IMR-90 (cell line): Measurements from ENCODE around the gene NGEF.

ENCODE experiments used
- BHLHE40 ChIP-seq: fragments of 150-350 bp; IDR thresholded peaks from 2 replicates; pipeline ENCODE4 v1.6.1; 2016; ENCODE audit warnings: mild to moderate bottlenecking, low read depth, low read length
- CTCF ChIP-seq: conservative IDR thresholded peaks from 2 replicates; pipeline ENCODE4 v1.5.1; 2012; ENCODE audit warnings: mild to moderate bottlenecking, low read depth, low read length, improper control_type of control experiment
- FOS ChIP-seq: fragments of 150-350 bp; IDR thresholded peaks from 2 replicates; pipeline ENCODE4 v1.6.1; 2016; ENCODE audit warnings: low read depth, low read length
- MAFK ChIP-seq: IDR thresholded peaks from 2 replicates; pipeline ENCODE4 v1.6.1; 2012; ENCODE audit warnings: low read depth, low read length, improper control_type of control experiment
- MAZ ChIP-seq: IDR thresholded peaks from 2 replicates; pipeline ENCODE4 v1.6.1; 2012; ENCODE audit warnings: low read depth, mild to moderate bottlenecking, low read length, improper control_type of control experiment, moderate library complexity, borderline replicate concordance
- MXI1 ChIP-seq: IDR thresholded peaks from 2 replicates; pipeline ENCODE4 v1.6.1; 2012; ENCODE audit warnings: low read depth, mild to moderate bottlenecking, low read length, moderate library complexity, borderline replicate concordance
- POLR2A ChIP-seq: IDR thresholded peaks from 2 replicates; pipeline ENCODE4 v1.6.1; 2012; ENCODE audit warnings: mild to moderate bottlenecking, low read depth, low read length
- RAD21 ChIP-seq: IDR thresholded peaks from 2 replicates; pipeline ENCODE4 v1.6.1; 2012; ENCODE audit warnings: low read length, improper control_type of control experiment
- RCOR1 ChIP-seq: IDR thresholded peaks from 2 replicates; pipeline ENCODE4 v1.6.1; 2012; ENCODE audit warnings: mild to moderate bottlenecking, low read length, improper control_type of control experiment; ENCODE audit not compliant: insufficient replicate concordance
- RFX5 ChIP-seq: IDR thresholded peaks from 2 replicates; pipeline ENCODE4 v1.8.0; 2012; ENCODE audit warnings: low read depth, mild to moderate bottlenecking, low read length, moderate library complexity
- SMC3 ChIP-seq: fragments of 150-350 bp; IDR thresholded peaks from 2 replicates; pipeline ENCODE4 v1.6.1; 2016; ENCODE audit warnings: low read depth, mild to moderate bottlenecking, antibody characterized with exemption, low read length, moderate library complexity
- USF2 ChIP-seq: fragments of 150-350 bp; IDR thresholded peaks from 2 replicates; pipeline ENCODE4 v1.6.1; 2017; ENCODE audit warnings: mild to moderate bottlenecking, antibody characterized with exemption, low read length, low read depth

GRCh38 chr2:232871835-232872736, 141.0 kb downstream of the NGEF start:
- TF ChIP-seq CTCF, result no peak
- no peak for TF ChIP-seq POLR2A
- TF ChIP-seq MAZ, result no peak
- TF ChIP-seq RFX5, result no peak
- TF ChIP-seq MAFK, result no peak
- no peak for TF ChIP-seq MXI1
- TF ChIP-seq USF2, result no peak
- TF ChIP-seq SMC3, result no peak
- no peak for TF ChIP-seq RCOR1
- no peak for TF ChIP-seq BHLHE40
- no peak for TF ChIP-seq RAD21
- TF ChIP-seq FOS, result no peak
